ENCODE data around the gene CHRNB4.
"Not testable (repeated sequence)": the region's sequence is repeated elsewhere in the genome, so short reads cannot be mapped to it uniquely, and the experiment has no call there.

The CHRNB4 gene

GRCh38 chr15:78615151-78615589 lies 25.8 kb downstream of the CHRNB4 start:
- DNase-seq (ENCODE audit: low read depth): no peak

DNA sequence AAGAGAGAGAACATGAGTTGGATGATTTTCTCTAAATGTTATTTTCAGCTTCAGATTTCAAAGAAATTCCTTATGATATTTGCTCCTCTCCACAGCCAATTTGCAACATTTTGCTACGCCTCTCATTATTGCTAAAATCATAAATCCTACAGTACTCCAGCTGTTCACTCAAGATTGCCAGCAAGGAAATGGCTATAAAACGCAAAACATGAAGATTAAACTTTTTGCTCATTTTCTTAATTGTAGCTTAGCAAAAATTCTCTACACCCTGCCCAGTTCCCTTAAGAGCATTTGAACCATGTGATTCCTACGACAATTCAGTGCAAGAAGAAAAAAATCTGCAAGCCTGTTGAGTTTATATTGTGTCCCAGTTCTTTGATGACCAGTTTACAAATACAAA lies 27.0 kb downstream of the CHRNB4 start:
- DNase-seq (ENCODE audit: low read depth): no peak

DNA sequence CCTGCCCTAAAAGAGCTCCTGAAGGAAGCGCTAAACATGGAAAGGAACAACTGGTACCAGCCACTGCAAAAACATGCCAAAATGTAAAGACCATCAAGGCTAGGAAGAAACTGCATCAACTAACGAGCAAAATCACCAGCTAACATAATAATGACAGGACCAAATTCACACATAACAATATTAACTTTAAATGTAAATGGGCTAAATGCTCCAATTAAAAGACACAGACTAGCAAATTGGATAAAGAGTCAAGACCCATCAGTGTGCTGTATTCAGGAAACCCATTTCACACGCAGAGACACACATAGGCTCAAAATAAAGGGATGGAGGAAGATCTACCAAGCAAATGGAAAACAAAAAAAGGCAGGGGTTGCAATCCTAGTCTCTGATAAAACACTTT lies 31.5 kb downstream of the CHRNB4 start:
- DNase-seq (ENCODE audit: low read depth): not testable (repeated sequence)

GRCh38 chr15:78605680-78606079 lies 35.3 kb downstream of the CHRNB4 start:
- DNase-seq (ENCODE audit: low read depth): no peak

- DNase-seq (ENCODE audit: low read depth): no peak
These were observed 35.8 kb downstream of the CHRNB4 start for GRCh38 chr15:78605201-78605600.

GRCh38 chr15:78604420-78604819 lies 36.6 kb downstream of the CHRNB4 start:
- DNase-seq (ENCODE audit: low read depth): no peak

DNA sequence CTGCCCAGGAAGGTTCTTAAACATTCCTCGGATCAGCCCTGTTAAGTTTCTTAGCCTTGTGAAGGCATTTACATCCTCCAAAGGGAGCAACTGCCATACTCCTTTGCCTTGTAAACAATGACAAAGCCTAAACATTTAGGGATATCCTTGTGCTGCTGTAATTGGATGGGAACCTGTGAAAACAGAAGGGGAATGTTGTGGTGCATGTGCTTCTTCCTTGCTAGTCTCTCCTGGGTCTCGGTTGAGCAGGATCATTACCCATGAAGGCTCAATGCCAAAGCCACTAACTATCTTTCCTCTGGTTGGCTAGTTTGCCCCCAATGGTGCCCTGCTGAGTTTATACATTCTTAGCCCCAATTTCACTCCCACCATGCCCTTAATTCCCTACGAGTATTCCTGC lies 37.5 kb downstream of the CHRNB4 start:
- no peak for DNase-seq (ENCODE audit: low read depth)

GRCh38 chr15:78599189-78599588 lies 41.8 kb downstream of the CHRNB4 start:
- DNase-seq (ENCODE audit: low read depth): no peak

DNA sequence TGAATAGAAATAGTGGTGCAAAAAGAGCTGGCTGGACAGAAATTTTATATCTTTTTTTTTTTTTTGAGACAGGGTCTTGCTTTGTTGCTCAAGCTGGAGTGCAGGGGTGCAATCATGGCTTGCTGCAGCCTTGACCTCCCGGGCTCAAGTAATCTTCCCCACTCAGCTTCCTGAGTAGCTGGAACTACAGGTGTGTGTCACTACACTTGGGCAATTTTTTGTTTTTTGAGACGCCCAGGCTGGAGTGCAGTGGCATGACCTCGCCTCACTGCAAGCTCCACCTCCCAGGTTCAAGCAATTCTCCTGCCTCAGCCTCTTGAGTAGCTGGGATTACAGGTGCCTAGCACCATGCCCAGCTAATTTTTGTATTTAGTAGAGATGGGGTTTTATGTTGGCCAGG lies 42.7 kb downstream of the CHRNB4 start:
- DNase-seq (ENCODE audit: low read depth): no peak

DNA sequence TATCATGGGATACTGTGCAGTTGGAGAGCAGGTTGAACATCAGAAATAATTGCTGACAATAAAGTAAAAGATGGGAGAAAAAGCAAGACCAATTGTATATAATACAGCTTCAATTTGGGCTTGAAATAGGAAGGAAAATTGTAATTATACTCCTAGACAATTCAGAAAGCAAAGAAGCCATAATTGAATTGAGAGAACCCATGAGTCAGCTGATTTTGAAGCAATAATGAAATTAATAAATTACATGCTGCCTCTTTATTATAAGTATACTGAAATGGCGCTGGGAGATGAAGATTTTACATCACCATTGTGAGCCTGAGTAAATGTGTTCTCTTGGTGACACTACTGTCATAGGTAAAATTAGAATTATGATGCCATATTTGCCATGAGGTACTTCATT lies 43.4 kb downstream of the CHRNB4 start:
- no peak for DNase-seq (ENCODE audit: low read depth)

DNA sequence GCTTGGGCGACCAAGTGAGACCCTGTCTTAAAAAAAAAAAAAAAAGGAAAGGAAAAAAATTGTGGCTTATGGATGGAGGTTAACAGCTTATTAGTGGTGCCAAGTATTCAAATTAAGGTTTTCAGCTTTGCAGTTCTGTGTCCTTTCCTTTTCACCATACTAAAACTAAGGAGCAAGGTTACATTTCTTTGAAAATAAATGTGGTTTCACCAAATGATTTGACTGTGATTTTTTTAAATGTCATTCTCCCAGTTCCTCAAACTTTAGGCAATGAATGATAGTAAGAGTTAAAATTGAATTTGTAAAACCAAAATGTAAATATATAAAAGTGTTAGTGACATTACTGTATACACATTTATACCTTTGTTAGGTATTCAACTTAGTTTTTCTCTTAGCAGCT lies 66.1 kb downstream of the CHRNB4 start:
- DNase-seq (ENCODE audit: low read depth): no peak
